ENCODE data around the gene AP1S1. TPM values are rescaled to one million over a fixed set of nuclear protein-coding genes. Genes with fewer than 3 reads are reported as not detected.
"Not testable (repeated sequence)": the region's sequence is repeated elsewhere in the genome, so short reads cannot be mapped to it uniquely, and the experiment has no call there.

Gene AP1S1
- 10 to 100 TPM; 21.3 to 26.9 TPM for total RNA-seq
- 10 to 100 TPM; 16.8 to 51.2 TPM for polyA plus RNA-seq
- long read RNA-seq, donor 1, transcript AP1S1-201 (5 exons, 1,303 nt) = major isoform, 19 of 21 reads
- long read RNA-seq, donor 1, partial matches to known transcripts = 1 of 21 reads
- long read RNA-seq, donor 1, other reads (novel, unspliced or antisense) = 1 of 21 reads
- long read RNA-seq, donor 2, partial matches to known transcripts = 0 of 3 reads
- long read RNA-seq, donor 2, other reads (novel, unspliced or antisense) = 1 of 3 reads

DNA sequence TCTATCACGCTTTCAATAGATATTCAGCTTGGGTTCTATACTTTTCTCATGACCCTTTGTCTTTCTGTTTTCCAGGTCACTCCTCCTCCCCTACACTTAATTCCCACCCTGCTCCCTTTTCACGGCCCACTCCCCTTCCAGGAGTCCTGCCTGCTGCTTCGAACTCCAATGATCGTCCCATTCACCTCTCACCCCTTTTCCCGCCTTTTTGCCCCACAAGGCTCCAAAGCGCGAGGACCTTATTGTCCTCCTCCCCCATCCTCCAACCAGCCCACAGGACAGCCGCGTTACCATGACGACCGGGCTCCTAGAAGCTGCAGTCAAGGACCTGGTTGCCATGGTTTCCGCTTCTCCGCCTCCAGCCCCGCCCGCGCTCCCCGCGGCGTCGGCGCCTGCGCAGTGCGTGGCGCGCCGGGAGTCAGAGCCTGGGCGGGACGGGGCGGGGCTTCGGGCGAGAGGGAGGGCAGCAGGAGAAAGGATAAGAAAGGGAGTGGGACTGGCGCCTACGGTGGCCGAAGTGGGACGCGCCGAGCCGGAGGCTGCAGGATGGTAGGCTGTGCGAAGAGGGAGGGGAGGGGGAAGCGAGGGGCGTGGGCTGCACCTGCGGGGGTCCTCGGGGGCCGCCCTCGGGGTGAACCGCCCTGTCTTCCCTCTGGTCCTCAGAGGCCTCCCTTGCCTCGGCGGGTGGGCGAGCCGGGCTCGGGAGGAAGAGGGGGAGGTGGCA lies at the start of gene AP1S1:
TSS of gene AP1S1 (plus strand) at position 508 of the 724 bp plus-strand sequence. CDS start at position 547, 39 bp downstream.
- peak within 1 kb of the TSS; percentile 59 to 64 for H3K4me3 ChIP-seq (ENCODE audit: low read length in 2 of 2)
- ATAC-seq (ENCODE audit: low FRiP score) = peak; percentile 95
- H3K36me3 ChIP-seq (ENCODE audit: control insufficient read depth in 1 of 2, insufficient read depth in 2 of 2, low read length in 1 of 2) = peaks cover 2% of the 10 kb centered on the region in 2 donors
- intact Hi-C loops (cut with DNase I) = no loop called here
- 3 to 4% methylated on average over 37 to 51 of the region's 51 CpGs for WGBS, 2 donors
- no peaks in the 10 kb centered on the region for H3K27me3 ChIP-seq (ENCODE audit: control insufficient read depth in 1 of 2, insufficient read depth in 2 of 2, low read length in 1 of 2)
- no peaks in the 10 kb centered on the region for H3K4me1 ChIP-seq (ENCODE audit: control insufficient read depth in 1 of 2, insufficient read depth in 2 of 2, low read length in 2 of 2)
- no peak within 1 kb of the TSS for H3K27ac ChIP-seq (ENCODE audit: low read depth in 1 of 2, low read length in 2 of 2)
- peak; percentile 96 to 98 for DNase-seq
- no peaks in the 10 kb centered on the region for H3K9me3 ChIP-seq (ENCODE audit: control insufficient read depth, low read length)

DNA sequence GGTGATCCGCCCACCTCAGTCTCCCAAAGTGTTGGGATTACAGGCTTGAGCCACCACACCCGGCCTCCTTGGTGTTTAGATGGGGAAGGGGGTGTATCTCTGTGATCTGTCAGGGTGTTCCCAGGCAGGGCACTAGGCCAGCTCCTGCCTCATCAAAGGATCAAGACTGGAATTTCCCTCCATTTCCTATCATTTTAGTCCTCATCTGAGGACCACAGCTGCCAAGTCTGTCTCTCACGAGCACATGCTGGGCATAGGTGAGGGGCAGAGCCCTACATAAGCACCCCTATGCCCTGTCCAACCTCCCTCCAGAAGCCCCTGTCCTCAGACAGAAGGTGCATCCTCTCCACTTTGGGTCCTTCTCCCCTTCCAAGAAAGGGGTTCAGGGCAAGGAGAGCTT lies 49.5 kb upstream of the AP1S1 start:
- 81 to 91% methylated on average over 3 of the region's 3 CpGs for WGBS, 2 donors
- intact Hi-C loops (cut with DNase I) = no loop called here
- Histone ChIP-seq H3K36me3 (ENCODE audit: control insufficient read depth in 1 of 2, insufficient read depth in 2 of 2, low read length in 1 of 2) (no peaks in the 10 kb centered on the region), H3K27ac (ENCODE audit: low read depth in 1 of 2, low read length in 2 of 2) (no peak overlapping the region), H3K9me3 (ENCODE audit: control insufficient read depth, low read length) (no peaks in the 10 kb centered on the region), H3K4me1 (ENCODE audit: control insufficient read depth in 1 of 2, insufficient read depth in 2 of 2, low read length in 2 of 2) (no peaks in the 10 kb centered on the region), H3K4me3 (ENCODE audit: low read length in 2 of 2) (no peak overlapping the region), H3K27me3 (ENCODE audit: control insufficient read depth in 1 of 2, insufficient read depth in 2 of 2, low read length in 1 of 2) (no peaks in the 10 kb centered on the region)
- ATAC-seq (ENCODE audit: low FRiP score) (no peak), DNase-seq (no peak)

DNA sequence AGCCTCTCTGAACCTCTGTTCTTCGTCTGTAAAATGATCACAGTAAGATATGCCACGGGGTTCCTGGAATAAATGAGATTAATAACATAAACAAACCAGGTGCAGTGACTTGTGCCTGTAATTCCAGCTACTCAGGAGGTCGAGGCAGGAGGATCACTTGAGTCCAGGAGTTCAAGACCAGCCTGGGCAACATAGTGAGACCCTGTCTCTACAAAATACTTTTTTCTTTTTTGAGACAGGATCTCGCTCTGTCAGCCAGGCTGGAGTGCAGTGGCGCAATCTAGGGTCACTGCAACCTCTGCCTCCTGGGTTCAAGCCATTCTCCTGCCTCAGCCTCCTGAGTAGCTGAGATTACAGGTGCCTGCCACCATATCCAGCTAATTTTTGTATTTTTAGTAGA lies 49.0 kb upstream of the AP1S1 start:
- ATAC-seq (ENCODE audit: low FRiP score); H3K27ac ChIP-seq (ENCODE audit: low read depth in 1 of 2, low read length in 2 of 2); intact Hi-C loops (cut with DNase I); H3K4me3 ChIP-seq (ENCODE audit: low read length in 2 of 2); H3K36me3 ChIP-seq (ENCODE audit: control insufficient read depth in 1 of 2, insufficient read depth in 2 of 2, low read length in 1 of 2); DNase-seq; H3K27me3 ChIP-seq (ENCODE audit: control insufficient read depth in 1 of 2, insufficient read depth in 2 of 2, low read length in 1 of 2); H3K9me3 ChIP-seq (ENCODE audit: control insufficient read depth, low read length); H3K4me1 ChIP-seq (ENCODE audit: control insufficient read depth in 1 of 2, insufficient read depth in 2 of 2, low read length in 2 of 2): not testable (repeated sequence)
- WGBS, 2 donors = 82 to 84% methylated on average over 5 of the region's 5 CpGs

DNA sequence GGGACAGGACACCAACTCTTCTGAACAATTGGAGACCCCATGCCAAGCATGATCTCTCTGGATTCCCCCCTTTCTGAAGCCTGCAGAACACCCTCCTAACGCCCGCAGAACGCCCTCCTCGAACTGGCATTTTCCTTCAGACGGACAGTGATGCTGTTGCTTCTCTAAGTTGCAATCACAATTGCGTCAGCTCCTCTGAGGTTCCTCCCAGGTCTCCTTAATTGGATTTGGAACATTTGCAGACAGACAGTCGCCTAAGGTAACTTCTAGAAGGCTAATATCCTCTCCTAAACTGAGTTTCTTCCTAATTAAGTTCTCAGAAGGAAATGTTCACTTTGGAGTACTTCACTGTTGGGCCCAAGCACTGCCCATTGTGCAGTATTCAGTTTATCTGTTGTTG lies 47.9 kb upstream of the AP1S1 start:
- Histone ChIP-seq H3K9me3 (ENCODE audit: control insufficient read depth, low read length) (no peaks in the 10 kb centered on the region), H3K4me3 (ENCODE audit: low read length in 2 of 2) (no peak overlapping the region), H3K27me3 (ENCODE audit: control insufficient read depth in 1 of 2, insufficient read depth in 2 of 2, low read length in 1 of 2) (no peaks in the 10 kb centered on the region), H3K36me3 (ENCODE audit: control insufficient read depth in 1 of 2, insufficient read depth in 2 of 2, low read length in 1 of 2) (no peaks in the 10 kb centered on the region), H3K27ac (ENCODE audit: low read depth in 1 of 2, low read length in 2 of 2) (no peak overlapping the region), H3K4me1 (ENCODE audit: control insufficient read depth in 1 of 2, insufficient read depth in 2 of 2, low read length in 2 of 2) (no peaks in the 10 kb centered on the region)
- ATAC-seq (ENCODE audit: low FRiP score) (no peak), DNase-seq (no peak)
- WGBS, 2 donors = 92 to 93% methylated on average over 7 of the region's 7 CpGs
- intact Hi-C loops (cut with DNase I) = no loop called here

DNA sequence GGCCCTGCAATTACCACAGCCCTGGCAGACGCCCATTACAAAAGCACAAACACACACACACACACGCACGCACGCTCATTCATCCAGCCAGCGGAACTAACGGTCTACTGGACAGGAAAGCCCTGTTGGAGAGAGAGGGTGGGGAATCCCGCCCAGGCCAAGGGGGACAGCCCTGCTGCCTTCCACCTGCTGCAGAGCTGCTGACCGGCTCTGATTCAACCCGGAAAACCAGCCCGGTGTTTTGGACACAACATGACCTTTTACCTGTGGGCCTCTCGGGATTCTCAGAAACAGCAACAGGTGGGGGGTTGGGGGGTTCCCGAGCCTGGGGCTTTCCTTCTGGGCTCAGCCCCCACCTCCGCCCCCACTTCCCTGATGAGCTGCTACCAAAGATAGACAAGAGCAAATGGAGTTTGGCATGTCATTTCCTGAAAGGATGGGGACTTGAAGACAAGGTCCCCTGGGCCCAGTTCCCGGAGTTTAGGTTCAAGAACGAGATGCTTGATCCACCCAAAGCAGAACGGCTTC lies 45.9 kb upstream of the AP1S1 start:
- H3K9me3 ChIP-seq (ENCODE audit: control insufficient read depth, low read length) = no peaks in the 10 kb centered on the region
- intact Hi-C loops (cut with DNase I) = no loop called here
- H3K4me3 ChIP-seq (ENCODE audit: low read length in 2 of 2) = no peak overlapping the region
- H3K27me3 ChIP-seq (ENCODE audit: control insufficient read depth in 1 of 2, insufficient read depth in 2 of 2, low read length in 1 of 2) = no peaks in the 10 kb centered on the region
- no peak overlapping the region for H3K27ac ChIP-seq (ENCODE audit: low read depth in 1 of 2, low read length in 2 of 2)
- 55 to 66% methylated on average over 16 of the region's 16 CpGs for WGBS, 2 donors
- peak; percentile 61 for ATAC-seq (ENCODE audit: low FRiP score)
- H3K36me3 ChIP-seq (ENCODE audit: control insufficient read depth in 1 of 2, insufficient read depth in 2 of 2, low read length in 1 of 2) = no peaks in the 10 kb centered on the region
- no peak for DNase-seq
- no peaks in the 10 kb centered on the region for H3K4me1 ChIP-seq (ENCODE audit: control insufficient read depth in 1 of 2, insufficient read depth in 2 of 2, low read length in 2 of 2)

DNA sequence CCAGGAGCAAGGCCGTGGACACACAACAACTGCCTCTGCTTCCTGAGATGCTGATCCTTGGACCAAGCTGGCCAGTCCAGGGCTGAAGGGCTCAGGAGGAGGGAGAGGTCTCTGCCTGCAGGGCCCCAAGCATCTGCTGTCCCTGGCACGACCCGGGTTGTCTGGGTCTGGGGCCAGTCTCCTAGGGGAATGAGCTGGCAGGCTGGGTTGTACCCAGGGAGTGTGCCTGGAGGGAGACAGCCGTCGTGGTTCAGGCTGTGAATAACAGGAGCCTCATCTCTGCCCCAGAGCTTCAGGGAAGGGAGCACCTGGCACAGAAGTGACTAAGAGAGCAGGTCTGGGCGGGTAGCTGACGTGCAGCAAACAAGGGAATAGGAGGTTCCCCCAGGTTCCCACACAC lies 45.3 kb upstream of the AP1S1 start:
- Histone ChIP-seq H3K27ac (ENCODE audit: low read depth in 1 of 2, low read length in 2 of 2) (no peak overlapping the region), H3K4me3 (ENCODE audit: low read length in 2 of 2) (no peak overlapping the region), H3K27me3 (ENCODE audit: control insufficient read depth in 1 of 2, insufficient read depth in 2 of 2, low read length in 1 of 2) (no peaks in the 10 kb centered on the region), H3K9me3 (ENCODE audit: control insufficient read depth, low read length) (no peaks in the 10 kb centered on the region), H3K4me1 (ENCODE audit: control insufficient read depth in 1 of 2, insufficient read depth in 2 of 2, low read length in 2 of 2) (no peaks in the 10 kb centered on the region), H3K36me3 (ENCODE audit: control insufficient read depth in 1 of 2, insufficient read depth in 2 of 2, low read length in 1 of 2) (no peaks in the 10 kb centered on the region)
- intact Hi-C loops (cut with DNase I) = no loop called here
- ATAC-seq (ENCODE audit: low FRiP score) (no peak), DNase-seq (no peak)
- 18 to 22% methylated on average over 7 of the region's 7 CpGs for WGBS, 2 donors

DNA sequence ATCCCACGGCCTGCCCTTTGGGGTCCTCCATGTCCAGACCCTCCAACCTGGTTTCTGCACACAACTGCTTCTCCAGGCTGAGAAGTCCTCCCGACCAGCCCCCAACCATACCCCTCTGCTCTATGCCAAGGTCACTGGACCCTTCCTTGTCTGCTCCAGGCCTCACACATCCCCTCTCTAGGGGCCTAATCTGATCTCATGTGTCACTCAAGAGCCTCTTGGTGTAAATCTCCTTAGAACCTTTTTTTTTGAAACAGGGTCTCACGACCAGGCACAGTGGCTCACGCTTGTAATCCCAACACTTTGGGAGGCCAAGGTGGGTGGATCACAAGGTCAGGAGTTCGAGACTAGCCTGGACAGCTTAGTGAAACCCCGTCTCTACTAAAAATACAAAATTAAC lies 44.9 kb upstream of the AP1S1 start:
- Histone ChIP-seq H3K36me3 (ENCODE audit: control insufficient read depth in 1 of 2, insufficient read depth in 2 of 2, low read length in 1 of 2) (no peaks in the 10 kb centered on the region), H3K9me3 (ENCODE audit: control insufficient read depth, low read length) (no peaks in the 10 kb centered on the region), H3K27ac (ENCODE audit: low read depth in 1 of 2, low read length in 2 of 2) (no peak overlapping the region), H3K4me1 (ENCODE audit: control insufficient read depth in 1 of 2, insufficient read depth in 2 of 2, low read length in 2 of 2) (no peaks in the 10 kb centered on the region), H3K27me3 (ENCODE audit: control insufficient read depth in 1 of 2, insufficient read depth in 2 of 2, low read length in 1 of 2) (no peaks in the 10 kb centered on the region), H3K4me3 (ENCODE audit: low read length in 2 of 2) (no peak overlapping the region)
- DNase-seq (no peak), ATAC-seq (ENCODE audit: low FRiP score) (no peak)
- intact Hi-C loops (cut with DNase I) = no loop called here
- 86 to 88% methylated on average over 6 of the region's 6 CpGs for WGBS, 2 donors

DNA sequence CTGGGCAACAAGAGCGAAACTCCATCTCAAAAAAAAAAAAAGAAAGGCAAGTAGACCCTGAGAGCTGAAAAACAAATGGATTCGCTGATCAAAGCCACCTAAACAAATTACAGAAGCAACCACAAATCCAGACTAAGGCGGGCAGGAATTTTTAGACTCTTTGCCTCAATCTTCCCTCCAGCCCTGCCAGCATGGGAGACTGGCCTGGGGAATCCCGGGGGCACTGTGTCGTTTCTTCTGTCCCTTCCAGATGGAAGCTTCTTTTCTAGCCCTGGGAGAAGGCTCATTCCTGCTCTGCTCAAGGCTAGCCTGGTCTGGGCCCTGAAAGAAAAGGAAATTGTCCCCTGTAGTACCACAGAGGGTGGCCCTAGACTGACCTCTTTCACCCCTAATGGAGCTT lies 43.0 kb upstream of the AP1S1 start:
- no peak overlapping the region for H3K4me3 ChIP-seq (ENCODE audit: low read length in 2 of 2)
- H3K27ac ChIP-seq (ENCODE audit: low read depth in 1 of 2, low read length in 2 of 2) = peak overlapping the region in 1 of 2 donors; percentile 70
- H3K27me3 ChIP-seq (ENCODE audit: control insufficient read depth in 1 of 2, insufficient read depth in 2 of 2, low read length in 1 of 2) = no peaks in the 10 kb centered on the region
- intact Hi-C loops (cut with DNase I) = no loop called here
- ATAC-seq (ENCODE audit: low FRiP score) (no peak), DNase-seq (no peak)
- WGBS, 2 donors = 82 to 88% methylated on average over 5 of the region's 5 CpGs
- no peaks in the 10 kb centered on the region for H3K4me1 ChIP-seq (ENCODE audit: control insufficient read depth in 1 of 2, insufficient read depth in 2 of 2, low read length in 2 of 2)
- H3K36me3 ChIP-seq (ENCODE audit: control insufficient read depth in 1 of 2, insufficient read depth in 2 of 2, low read length in 1 of 2) = no peaks in the 10 kb centered on the region
- no peaks in the 10 kb centered on the region for H3K9me3 ChIP-seq (ENCODE audit: control insufficient read depth, low read length)

DNA sequence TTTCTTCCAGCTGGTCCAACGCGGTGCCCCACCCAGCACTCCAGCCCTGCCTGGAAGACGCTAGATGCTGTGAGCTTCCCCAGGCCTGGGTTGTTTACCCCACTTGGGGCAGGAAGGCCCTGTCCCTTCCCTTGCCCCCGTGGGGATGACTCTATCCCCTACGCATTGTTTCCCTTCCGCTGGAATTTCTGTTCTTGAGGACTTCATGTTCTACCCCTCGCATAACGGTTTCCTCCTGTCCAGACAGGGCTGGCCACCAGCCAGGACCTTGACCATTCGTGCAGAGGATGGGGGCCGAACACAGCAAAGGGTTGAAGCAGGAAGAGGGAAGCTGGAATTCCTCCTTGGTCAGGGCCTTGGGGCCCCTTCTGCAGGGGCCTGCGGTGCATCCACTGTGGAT lies 42.0 kb upstream of the AP1S1 start:
- WGBS, 2 donors = 34 to 62% methylated on average over 11 of the region's 11 CpGs
- ATAC-seq (ENCODE audit: low FRiP score) = peak; percentile 67

More for the DNA sequence above, 42.0 kb upstream of the AP1S1 start:
- DNase-seq = peak in 1 of 2 donors; percentile 90
- Histone ChIP-seq H3K9me3 (ENCODE audit: control insufficient read depth, low read length) (no peaks in the 10 kb centered on the region), H3K27me3 (ENCODE audit: control insufficient read depth in 1 of 2, insufficient read depth in 2 of 2, low read length in 1 of 2) (no peaks in the 10 kb centered on the region), H3K4me1 (ENCODE audit: control insufficient read depth in 1 of 2, insufficient read depth in 2 of 2, low read length in 2 of 2) (no peaks in the 10 kb centered on the region), H3K4me3 (ENCODE audit: low read length in 2 of 2) (no peak overlapping the region), H3K27ac (ENCODE audit: low read depth in 1 of 2, low read length in 2 of 2) (peak overlapping the region in 1 of 2 donors; percentile 70), H3K36me3 (ENCODE audit: control insufficient read depth in 1 of 2, insufficient read depth in 2 of 2, low read length in 1 of 2) (no peaks in the 10 kb centered on the region)
- intact Hi-C loops (cut with DNase I) = no loop called here
